ENCODE results near the gene CEP104. TPM values are rescaled to one million over a fixed set of nuclear protein-coding genes. Genes with fewer than 3 reads are reported as not detected.

The CEP104 gene
- total and polyA plus RNA-seq, 4 donors, result 7.5 to 23.2 (median 12.0) TPM

GRCh38 chr1:3900969-3901529 is 44.0 kb upstream of the CEP104 start:
- peak overlapping the region; percentile 59 to 81 (median 72) for H3K4me3 ChIP-seq (ENCODE audit: low read depth in 1 of 3, low read length in 3 of 3)
- no peaks in the 10 kb centered on the region for H3K9me3 ChIP-seq (ENCODE audit: control insufficient read depth in 4 of 4, low read length in 3 of 4)
- peak; percentile 97 for DNase-seq (ENCODE audit: low spot score)
- TF ChIP-seq NR2F2 (IDR thresholded peaks at IDR 0.05) (no peak), YY1 (IDR thresholded peaks at IDR 0.05) (peak; percentile 1), RAD21 (IDR thresholded peaks at IDR 0.05) (no peak), JUND (IDR thresholded peaks at IDR 0.05) (no peak), HNF4G (IDR thresholded peaks at IDR 0.05) (no peak), EGR1 (IDR thresholded peaks at IDR 0.05; ENCODE audit: low read depth in 2 of 2) (no peak), GABPA (IDR thresholded peaks at IDR 0.05 in 1 of 2, conservative IDR thresholded peaks at IDR 0.05 in 1 of 2) (no peak), TAF1 (conservative IDR thresholded peaks at IDR 0.05) (no peak), HNF4A (conservative IDR thresholded peaks at IDR 0.05) (peak in 1 of 2 donors; percentile 13), SP1 (IDR thresholded peaks at IDR 0.05) (peak; percentile 67), FOXA2 (IDR thresholded peaks at IDR 0.05) (no peak), REST (IDR thresholded peaks at IDR 0.05) (peak; percentile 29)
- TF ChIP-seq, protein P1, sequence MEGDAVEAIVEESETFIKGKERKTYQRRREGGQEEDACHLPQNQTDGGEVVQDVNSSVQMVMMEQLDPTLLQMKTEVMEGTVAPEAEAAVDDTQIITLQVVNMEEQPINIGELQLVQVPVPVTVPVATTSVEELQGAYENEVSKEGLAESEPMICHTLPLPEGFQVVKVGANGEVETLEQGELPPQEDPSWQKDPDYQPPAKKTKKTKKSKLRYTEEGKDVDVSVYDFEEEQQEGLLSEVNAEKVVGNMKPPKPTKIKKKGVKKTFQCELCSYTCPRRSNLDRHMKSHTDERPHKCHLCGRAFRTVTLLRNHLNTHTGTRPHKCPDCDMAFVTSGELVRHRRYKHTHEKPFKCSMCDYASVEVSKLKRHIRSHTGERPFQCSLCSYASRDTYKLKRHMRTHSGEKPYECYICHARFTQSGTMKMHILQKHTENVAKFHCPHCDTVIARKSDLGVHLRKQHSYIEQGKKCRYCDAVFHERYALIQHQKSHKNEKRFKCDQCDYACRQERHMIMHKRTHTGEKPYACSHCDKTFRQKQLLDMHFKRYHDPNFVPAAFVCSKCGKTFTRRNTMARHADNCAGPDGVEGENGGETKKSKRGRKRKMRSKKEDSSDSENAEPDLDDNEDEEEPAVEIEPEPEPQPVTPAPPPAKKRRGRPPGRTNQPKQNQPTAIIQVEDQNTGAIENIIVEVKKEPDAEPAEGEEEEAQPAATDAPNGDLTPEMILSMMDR (IDR thresholded peaks at IDR 0.05; ENCODE audit: low read depth, low read length, missing input control), result no peak
- TF ChIP-seq, protein P2, sequence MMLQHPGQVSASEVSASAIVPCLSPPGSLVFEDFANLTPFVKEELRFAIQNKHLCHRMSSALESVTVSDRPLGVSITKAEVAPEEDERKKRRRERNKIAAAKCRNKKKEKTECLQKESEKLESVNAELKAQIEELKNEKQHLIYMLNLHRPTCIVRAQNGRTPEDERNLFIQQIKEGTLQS (IDR thresholded peaks at IDR 0.05), result no peak
- TF ChIP-seq, protein P3, sequence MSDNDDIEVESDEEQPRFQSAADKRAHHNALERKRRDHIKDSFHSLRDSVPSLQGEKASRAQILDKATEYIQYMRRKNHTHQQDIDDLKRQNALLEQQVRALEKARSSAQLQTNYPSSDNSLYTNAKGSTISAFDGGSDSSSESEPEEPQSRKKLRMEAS (IDR thresholded peaks at IDR 0.05), result peak; percentile 27
- peaks cover 11 to 36% (median 31%) of the 10 kb centered on the region in 4 donors for H3K4me1 ChIP-seq (ENCODE audit: control insufficient read depth in 4 of 4, insufficient read depth in 4 of 4, low read length in 3 of 4)
- H3K36me3 ChIP-seq (ENCODE audit: control insufficient read depth in 4 of 4, insufficient read depth in 3 of 4, low read depth in 1 of 4, low read length in 3 of 4), result no peaks in the 10 kb centered on the region
- no peaks in the 10 kb centered on the region for H3K27me3 ChIP-seq (ENCODE audit: control insufficient read depth in 4 of 4, insufficient read depth in 4 of 4, low read length in 3 of 4)
- peak overlapping the region; percentile 98 for H3K27ac ChIP-seq (ENCODE audit: low read depth in 1 of 2, low read length in 2 of 2)
- under 1% methylated on average over 51 of the region's 51 CpGs for WGBS
- H3K9ac ChIP-seq (ENCODE audit: low read depth in 1 of 2, low read length in 2 of 2), result peak overlapping the region; percentile 41 to 66

GRCh38 chr1:3900150-3900968 is 43.3 kb upstream of the CEP104 start, which contains the start of gene C1orf174:
Gene C1orf174 (minus strand): TSS chr1:3900272. CDS start chr1:3900186, 86 bp downstream.
- H3K4me3 ChIP-seq (ENCODE audit: low read depth in 1 of 3, low read length in 3 of 3), result peak within 1 kb of the TSS; percentile 72 to 87 (median 87)
- peak within 1 kb of the TSS; percentile 71 to 73 for H3K9ac ChIP-seq (ENCODE audit: low read depth in 1 of 2, low read length in 2 of 2)
- peak within 1 kb of the TSS; percentile 98 for H3K27ac ChIP-seq (ENCODE audit: low read depth in 1 of 2, low read length in 2 of 2)
- peak; percentile 95 for DNase-seq (ENCODE audit: low spot score)
- peaks cover 0 to under 1% (median 0%) of the 10 kb centered on the region in 4 donors for H3K36me3 ChIP-seq (ENCODE audit: control insufficient read depth in 4 of 4, insufficient read depth in 3 of 4, low read depth in 1 of 4, low read length in 3 of 4)
- no peaks in the 10 kb centered on the region for H3K27me3 ChIP-seq (ENCODE audit: control insufficient read depth in 4 of 4, insufficient read depth in 4 of 4, low read length in 3 of 4)
- H3K4me1 ChIP-seq (ENCODE audit: control insufficient read depth in 4 of 4, insufficient read depth in 4 of 4, low read length in 3 of 4), result peaks cover 11 to 36% (median 31%) of the 10 kb centered on the region in 4 donors
- no peaks in the 10 kb centered on the region for H3K9me3 ChIP-seq (ENCODE audit: control insufficient read depth in 4 of 4, low read length in 3 of 4)
- WGBS, result under 1% methylated on average over 58 of the region's 58 CpGs
- TF ChIP-seq HNF4A (conservative IDR thresholded peaks at IDR 0.05) (peak; percentile 60 to 67), FOXA1 (IDR thresholded peaks at IDR 0.05) (no peak), EGR1 (IDR thresholded peaks at IDR 0.05; ENCODE audit: low read depth in 2 of 2) (no peak), NR2F2 (IDR thresholded peaks at IDR 0.05) (peak; percentile 93), REST (IDR thresholded peaks at IDR 0.05) (no peak), JUND (IDR thresholded peaks at IDR 0.05) (no peak), TAF1 (conservative IDR thresholded peaks at IDR 0.05) (peak; percentile 77)
- TF ChIP-seq, protein P1 (IDR thresholded peaks at IDR 0.05; ENCODE audit: low read depth, low read length, missing input control), result no peak

All from liver (tissue), 9 donors.